Measurements from ENCODE around the gene AHRR.

AHRR gene

DNA sequence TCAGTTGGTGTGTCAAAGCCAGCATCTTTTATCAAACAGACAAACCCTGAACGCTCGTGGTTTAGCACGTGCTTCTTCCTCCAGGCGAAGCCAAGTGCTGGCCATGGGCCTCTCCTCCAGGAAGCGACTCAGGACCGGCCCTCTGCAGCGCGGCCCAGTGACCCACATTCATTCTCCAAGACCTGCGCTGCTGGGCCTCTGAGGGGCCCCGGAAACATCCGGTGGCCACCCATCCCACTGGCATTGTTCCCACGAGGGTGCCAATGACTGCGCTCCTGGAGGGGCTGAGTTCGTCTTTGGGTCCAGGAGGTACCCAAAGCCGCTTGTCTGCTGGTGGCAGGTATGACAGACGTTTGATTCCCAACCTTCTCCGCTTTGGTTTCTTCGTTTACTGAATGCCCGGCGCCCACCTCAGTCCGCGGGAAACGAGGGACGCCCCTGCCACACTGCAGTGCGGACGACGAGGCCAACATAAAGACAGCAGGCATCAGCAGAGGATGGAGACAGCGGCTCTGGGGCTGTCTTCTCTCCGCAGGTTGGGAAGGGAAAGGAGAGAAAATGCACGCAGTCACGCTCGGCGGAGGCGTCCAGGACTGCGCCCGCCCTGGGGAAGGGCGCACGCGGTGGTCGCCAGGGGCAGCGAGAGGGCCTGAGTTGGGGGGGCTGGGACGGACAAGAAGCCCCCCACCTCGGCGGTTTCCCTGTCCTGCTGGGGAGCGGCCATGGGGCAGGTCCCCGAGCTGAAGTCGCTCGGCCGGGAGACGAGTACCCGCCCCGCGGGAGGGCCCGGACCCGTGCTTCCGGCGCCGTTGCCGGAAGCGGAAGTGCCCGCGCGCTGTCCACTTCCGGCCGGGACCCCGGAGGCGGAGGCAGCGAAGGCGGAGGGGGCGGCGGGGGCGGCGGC, 121.1 kb downstream of the AHRR start, which contains the start of gene EXOC3:
Gene EXOC3, plus strand, starts transcription at position 842 of the 904 bp plus-strand sequence. CDS start 3,030 bp downstream, outside the sequence.
- no peak for DNase-seq (ENCODE audit: low read depth)
- peak within 1 kb of the TSS; percentile 100 for H3K4me3 ChIP-seq (ENCODE audit: low read depth, low read length)
- TF ChIP-seq, protein P1, sequence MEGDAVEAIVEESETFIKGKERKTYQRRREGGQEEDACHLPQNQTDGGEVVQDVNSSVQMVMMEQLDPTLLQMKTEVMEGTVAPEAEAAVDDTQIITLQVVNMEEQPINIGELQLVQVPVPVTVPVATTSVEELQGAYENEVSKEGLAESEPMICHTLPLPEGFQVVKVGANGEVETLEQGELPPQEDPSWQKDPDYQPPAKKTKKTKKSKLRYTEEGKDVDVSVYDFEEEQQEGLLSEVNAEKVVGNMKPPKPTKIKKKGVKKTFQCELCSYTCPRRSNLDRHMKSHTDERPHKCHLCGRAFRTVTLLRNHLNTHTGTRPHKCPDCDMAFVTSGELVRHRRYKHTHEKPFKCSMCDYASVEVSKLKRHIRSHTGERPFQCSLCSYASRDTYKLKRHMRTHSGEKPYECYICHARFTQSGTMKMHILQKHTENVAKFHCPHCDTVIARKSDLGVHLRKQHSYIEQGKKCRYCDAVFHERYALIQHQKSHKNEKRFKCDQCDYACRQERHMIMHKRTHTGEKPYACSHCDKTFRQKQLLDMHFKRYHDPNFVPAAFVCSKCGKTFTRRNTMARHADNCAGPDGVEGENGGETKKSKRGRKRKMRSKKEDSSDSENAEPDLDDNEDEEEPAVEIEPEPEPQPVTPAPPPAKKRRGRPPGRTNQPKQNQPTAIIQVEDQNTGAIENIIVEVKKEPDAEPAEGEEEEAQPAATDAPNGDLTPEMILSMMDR (IDR thresholded peaks at IDR 0.05; ENCODE audit: low read depth, low read length, missing control alignments): no peak

GRCh38 chr5:443239-444151, 122.0 kb downstream of the AHRR start:
- H3K4me3 ChIP-seq (ENCODE audit: low read depth, low read length): peak overlapping the region; percentile 100
- TF ChIP-seq, protein P1 (IDR thresholded peaks at IDR 0.05; ENCODE audit: low read depth, low read length, missing control alignments): no peak
- DNase-seq (ENCODE audit: low read depth): no peak

DNA sequence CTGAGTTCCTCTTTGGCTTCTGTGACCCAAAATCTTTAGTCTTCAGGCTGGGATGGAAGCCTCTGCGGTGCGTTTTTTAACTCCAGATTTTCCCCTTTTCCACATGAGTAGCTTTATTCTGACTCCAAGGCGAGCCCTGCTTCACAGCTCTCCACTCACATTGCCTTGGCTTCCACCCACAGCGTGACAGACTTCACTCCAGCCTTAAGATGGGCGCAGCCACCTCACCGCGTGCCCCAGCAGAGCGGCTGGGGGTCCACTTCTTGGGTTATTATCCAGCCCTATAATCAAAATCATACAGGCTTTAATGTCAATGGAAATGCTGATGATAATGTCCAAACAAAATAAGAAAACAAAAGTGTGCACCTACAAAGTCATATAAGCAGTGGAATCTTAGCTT, 122.7 kb downstream of the AHRR start:
- TF ChIP-seq, protein P1 (IDR thresholded peaks at IDR 0.05; ENCODE audit: low read depth, low read length, missing control alignments): no peak
- H3K4me3 ChIP-seq (ENCODE audit: low read depth, low read length): peak overlapping the region; percentile 100
- no peak for DNase-seq (ENCODE audit: low read depth)

GRCh38 chr5:445591-445990, 124.1 kb downstream of the AHRR start:
- TF ChIP-seq, protein P1 (IDR thresholded peaks at IDR 0.05; ENCODE audit: low read depth, low read length, missing control alignments): no peak
- no peak overlapping the region for H3K4me3 ChIP-seq (ENCODE audit: low read depth, low read length)
- DNase-seq (ENCODE audit: low read depth): no peak

GRCh38 chr5:446066-446882, 124.8 kb downstream of the AHRR start:
- no peak overlapping the region for H3K4me3 ChIP-seq (ENCODE audit: low read depth, low read length)
- TF ChIP-seq, protein P1 (IDR thresholded peaks at IDR 0.05; ENCODE audit: low read depth, low read length, missing control alignments): no peak
- DNase-seq (ENCODE audit: low read depth): no peak

DNA sequence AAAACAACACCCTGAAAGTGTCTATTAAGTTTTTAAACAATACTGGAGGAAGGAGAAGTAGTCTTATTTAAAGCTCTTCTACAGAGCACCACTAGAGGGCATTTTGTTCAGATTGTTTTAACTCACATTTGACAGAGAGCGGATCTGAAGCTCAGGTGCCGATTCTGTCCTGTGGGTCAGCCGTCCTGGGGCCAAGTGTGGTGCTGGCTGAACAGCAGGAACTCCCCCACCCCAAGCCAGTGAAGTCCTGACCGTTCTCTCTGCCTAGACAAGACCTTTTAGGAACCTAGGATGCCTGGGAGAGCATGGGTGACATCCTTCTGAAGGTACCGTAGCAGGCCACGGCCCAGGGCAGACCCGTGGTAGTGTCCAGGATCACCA, 125.4 kb downstream of the AHRR start:
- DNase-seq (ENCODE audit: low read depth): no peak
- TF ChIP-seq, protein P1 (IDR thresholded peaks at IDR 0.05; ENCODE audit: low read depth, low read length, missing control alignments): peak; percentile 69
- no peak overlapping the region for H3K4me3 ChIP-seq (ENCODE audit: low read depth, low read length)
